Caco-2 (cell line): Measurements from ENCODE around the gene SELENOF. TPM values are rescaled to one million over a fixed set of nuclear protein-coding genes. Genes with fewer than 3 reads are reported as not detected.

Experiments used
- BruUV-seq: library from RNA; stranded (reverse); fragments of 400-500 nt; replicated peaks from 2 replicates; lab custom pipeline; 2021; lab: Mats Ljungman, UMichigan
- CTCF ChIA-PET: fragments of 300-600 bp; sonication (Branson Sonifier 250); formaldehyde crosslinking; loops from one replicate; lab custom pipeline; 2022; ENCODE audit warnings: antibody characterized with exemption; lab: Charles Lee
- POLR2A ChIA-PET: fragments of 300-600 bp; sonication (Branson Sonifier 250); formaldehyde crosslinking; loops from one replicate; lab custom pipeline; 2022; ENCODE audit warnings: antibody characterized with exemption; lab: Charles Lee
- DNase-seq, 2 experiments: peaks; one replicate each; pipeline versions ENCODE4 v3.0.0 to v3.0.0-alpha.2; 2020 to 2022
- H3K27me3 ChIP-seq: replicated peaks from 2 replicates; pipeline ENCODE4 v1.6.0; 2011; ENCODE audit warnings: low read length; ENCODE audit not compliant: control insufficient read depth, insufficient read depth
- H3K36me3 ChIP-seq: 2 replicates; pipeline ENCODE4 v1.5.1; 2011; ENCODE audit warnings: low read length; ENCODE audit not compliant: control insufficient read depth, insufficient read depth
- H3K4me1 ChIP-seq: fragments of 250-450 bp; sonication (Bioruptor Pico); 2 replicates; pipeline ENCODE4 v1.5.1; 2020; ENCODE audit warnings: mild to moderate bottlenecking
- H3K4me3 ChIP-seq: 2 replicates; pipeline ENCODE4 v1.5.1; 2011; ENCODE audit warnings: low read depth, mild to moderate bottlenecking, control low read depth, low read length
- H3K9me3 ChIP-seq: fragments of 250-450 bp; sonication (Bioruptor Pico); 2 replicates; pipeline ENCODE4 v1.5.1; 2020; ENCODE audit warnings: mild to moderate bottlenecking, moderate library complexity
- H3K27ac Mint-ChIP-seq: one replicate; pipeline ENCODE4 v1.8.0; 2022; ENCODE audit warnings: mixed read lengths; ENCODE audit not compliant: unreplicated experiment
- H3K27me3 Mint-ChIP-seq: one replicate; pipeline ENCODE4 v1.8.0; 2022; ENCODE audit warnings: mixed read lengths; ENCODE audit not compliant: insufficient read depth, unreplicated experiment
- H3K36me3 Mint-ChIP-seq: one replicate; pipeline ENCODE4 v1.8.0; 2022; ENCODE audit warnings: mild to moderate bottlenecking, mixed read lengths; ENCODE audit not compliant: insufficient read depth, unreplicated experiment
- H3K4me1 Mint-ChIP-seq: one replicate; pipeline ENCODE4 v1.8.0; 2022; ENCODE audit warnings: low read depth, mixed read lengths; ENCODE audit not compliant: unreplicated experiment
- H3K4me3 Mint-ChIP-seq: one replicate; pipeline ENCODE4 v1.8.0; 2022; ENCODE audit warnings: mild to moderate bottlenecking, moderate library complexity, mixed read lengths; ENCODE audit not compliant: unreplicated experiment
- H3K9me3 Mint-ChIP-seq: one replicate; pipeline ENCODE4 v1.8.0; 2022; ENCODE audit warnings: mixed read lengths; ENCODE audit not compliant: unreplicated experiment
- intact Hi-C: fragments of 100-400 bp; cut with micrococcal nuclease; formaldehyde crosslinking; loops from one replicate; pipeline ENCODE4 v1.10.0; 2022; ENCODE audit not compliant: unreplicated experiment
- total RNA-seq: library from RNA; stranded (reverse); gene quantifications from 2 replicates; pipeline ENCODE4 v1.2.3, GENCODE V29; 2022
- TF ChIP-seq, protein P1 (sequence below), 2 experiments: fragments of 200-600 bp in 1 of 2; IDR thresholded peaks; 1 replicate in 1 of 2; 2 replicates in 1 of 2; pipeline versions ENCODE4 v1.5.1 to v1.8.0; 2011 to 2022; ENCODE audit warnings: antibody characterized with exemption in 1 of 2, control low read depth in 1 of 2, inconsistent platforms in 1 of 2, low read depth in 1 of 2, low read length in 1 of 2, mild to moderate bottlenecking in 1 of 2, moderate library complexity in 1 of 2; ENCODE audit not compliant: insufficient read depth in 1 of 2, severe bottlenecking in 1 of 2, unreplicated experiment in 1 of 2

The SELENOF gene
- total RNA-seq, 1 experiment from 2014 or later: 161 TPM

DNA sequence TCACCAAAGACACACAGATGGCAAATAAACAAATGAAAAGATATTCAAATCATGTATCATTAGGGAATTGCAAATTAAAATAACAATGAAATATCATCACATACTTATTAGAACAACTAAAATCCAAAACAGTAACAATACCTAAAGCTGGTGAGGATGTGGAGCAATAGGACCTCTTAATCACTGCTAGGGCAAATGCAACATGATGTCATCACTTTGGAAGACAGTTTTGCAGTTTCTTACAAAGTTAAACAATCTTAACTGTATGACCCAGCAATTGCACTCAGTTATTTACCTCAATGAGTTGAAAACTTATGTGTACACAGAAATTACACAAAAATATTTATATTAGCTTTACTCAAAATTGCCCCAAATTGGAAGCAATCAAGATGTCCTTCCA, 47.3 kb downstream of the SELENOF start:
- peaks cover under 1% of the 10 kb centered on the region for H3K4me1 Mint-ChIP-seq
- H3K36me3 ChIP-seq: no peaks in the 10 kb centered on the region
- intact Hi-C loops: no loop called here
- CTCF ChIA-PET: no interaction called here
- H3K27ac Mint-ChIP-seq: no peak overlapping the region
- DNase-seq: no peak
- H3K9me3 Mint-ChIP-seq: no peaks in the 10 kb centered on the region
- H3K27me3 ChIP-seq: no peaks in the 10 kb centered on the region
- no peaks in the 10 kb centered on the region for H3K9me3 ChIP-seq
- no peaks in the 10 kb centered on the region for H3K27me3 Mint-ChIP-seq
- BruUV-seq: no TSS peak
- POLR2A ChIA-PET: no interaction called here
- H3K4me3 ChIP-seq: no peak overlapping the region
- no peaks in the 10 kb centered on the region for H3K4me1 ChIP-seq
- TF ChIP-seq, protein P1, sequence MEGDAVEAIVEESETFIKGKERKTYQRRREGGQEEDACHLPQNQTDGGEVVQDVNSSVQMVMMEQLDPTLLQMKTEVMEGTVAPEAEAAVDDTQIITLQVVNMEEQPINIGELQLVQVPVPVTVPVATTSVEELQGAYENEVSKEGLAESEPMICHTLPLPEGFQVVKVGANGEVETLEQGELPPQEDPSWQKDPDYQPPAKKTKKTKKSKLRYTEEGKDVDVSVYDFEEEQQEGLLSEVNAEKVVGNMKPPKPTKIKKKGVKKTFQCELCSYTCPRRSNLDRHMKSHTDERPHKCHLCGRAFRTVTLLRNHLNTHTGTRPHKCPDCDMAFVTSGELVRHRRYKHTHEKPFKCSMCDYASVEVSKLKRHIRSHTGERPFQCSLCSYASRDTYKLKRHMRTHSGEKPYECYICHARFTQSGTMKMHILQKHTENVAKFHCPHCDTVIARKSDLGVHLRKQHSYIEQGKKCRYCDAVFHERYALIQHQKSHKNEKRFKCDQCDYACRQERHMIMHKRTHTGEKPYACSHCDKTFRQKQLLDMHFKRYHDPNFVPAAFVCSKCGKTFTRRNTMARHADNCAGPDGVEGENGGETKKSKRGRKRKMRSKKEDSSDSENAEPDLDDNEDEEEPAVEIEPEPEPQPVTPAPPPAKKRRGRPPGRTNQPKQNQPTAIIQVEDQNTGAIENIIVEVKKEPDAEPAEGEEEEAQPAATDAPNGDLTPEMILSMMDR (IDR thresholded peaks at IDR 0.05; ENCODE audit: insufficient read depth in 1 of 2, low read depth in 1 of 2, low read length in 1 of 2, severe bottlenecking in 1 of 2, unreplicated experiment in 1 of 2): no peak
- no peak overlapping the region for H3K4me3 Mint-ChIP-seq
- peaks cover 4% of the 10 kb centered on the region for H3K36me3 Mint-ChIP-seq

DNA sequence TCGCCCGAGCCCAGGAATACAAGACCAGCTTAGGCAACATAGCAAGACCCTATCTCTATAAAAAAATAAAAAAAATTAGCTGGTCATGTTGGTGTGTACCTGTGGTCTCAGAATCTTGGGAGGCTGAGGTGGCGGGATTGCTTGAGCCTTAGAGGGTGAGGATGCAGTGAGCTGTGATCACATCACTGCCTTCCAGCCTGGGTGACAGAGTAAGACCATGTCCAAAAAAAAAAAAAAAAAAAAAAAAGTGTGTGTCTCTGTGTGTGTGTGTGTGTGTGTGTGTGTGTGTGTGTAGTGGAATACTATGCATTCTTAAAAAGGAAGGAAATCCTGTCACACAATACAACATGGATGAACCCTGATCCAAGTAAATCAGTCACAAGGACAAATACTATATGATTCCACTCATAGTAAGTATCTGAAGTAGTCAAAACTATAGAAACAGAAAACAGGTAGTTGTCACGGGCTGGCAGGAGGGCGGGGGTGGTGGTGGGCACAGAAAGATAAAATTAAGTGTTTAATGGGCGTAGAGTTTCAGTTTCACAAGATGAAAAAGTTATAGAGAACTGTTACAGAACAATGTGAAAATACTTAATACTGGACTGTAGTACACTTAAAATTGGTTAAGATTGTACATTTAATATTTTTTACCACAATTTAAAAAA, 47.8 kb downstream of the SELENOF start:
- Histone ChIP-seq H3K4me1 (no peaks in the 10 kb centered on the region; the same call in 1 of the 2 replicates), H3K4me3 (no peak overlapping the region), H3K9me3 (no peaks in the 10 kb centered on the region), H3K36me3 (no peaks in the 10 kb centered on the region), H3K27me3 (no peaks in the 10 kb centered on the region)
- CTCF ChIA-PET: no interaction called here
- intact Hi-C loops: no loop called here
- H3K27me3 Mint-ChIP-seq: no peaks in the 10 kb centered on the region
- no peaks in the 10 kb centered on the region for H3K9me3 Mint-ChIP-seq
- BruUV-seq: no TSS peak
- no peak for DNase-seq
- no peak overlapping the region for H3K4me3 Mint-ChIP-seq
- TF ChIP-seq, protein P1 (IDR thresholded peaks at IDR 0.05; ENCODE audit: insufficient read depth in 1 of 2, low read depth in 1 of 2, low read length in 1 of 2, severe bottlenecking in 1 of 2, unreplicated experiment in 1 of 2): no peak
- POLR2A ChIA-PET: no interaction called here
- H3K4me1 Mint-ChIP-seq: peaks cover 6% of the 10 kb centered on the region
- H3K27ac Mint-ChIP-seq: no peak overlapping the region
- H3K36me3 Mint-ChIP-seq: peaks cover 10% of the 10 kb centered on the region

DNA sequence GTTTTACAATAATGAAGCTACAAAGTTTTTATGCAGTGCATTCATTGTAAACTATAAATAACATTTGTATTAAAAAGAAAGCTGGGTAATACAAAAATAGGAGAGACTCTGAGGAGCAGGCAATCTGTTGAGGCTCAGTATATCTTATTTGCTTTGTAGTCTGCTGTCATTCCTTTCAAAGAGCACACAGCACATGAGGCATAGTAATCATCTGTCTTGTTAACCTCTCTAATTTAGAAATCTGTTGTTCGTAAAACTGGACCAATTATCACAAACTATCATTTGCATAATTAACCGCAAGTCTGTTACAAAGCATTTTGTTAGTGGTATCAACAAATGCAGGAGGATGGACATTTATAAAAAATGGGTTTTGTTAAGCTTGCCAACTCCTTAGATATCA, 51.0 kb downstream of the SELENOF start:
- Histone ChIP-seq H3K9me3 (no peaks in the 10 kb centered on the region), H3K4me1 (peaks cover 12% of the 10 kb centered on the region; the same call in 1 of the 2 replicates), H3K4me3 (no peak overlapping the region), H3K27me3 (no peaks in the 10 kb centered on the region), H3K36me3 (no peaks in the 10 kb centered on the region)
- no peak for DNase-seq
- Mint-ChIP-seq H3K4me1 (peaks cover 14% of the 10 kb centered on the region), H3K36me3 (peaks cover 20% of the 10 kb centered on the region), H3K9me3 (no peaks in the 10 kb centered on the region), H3K27me3 (no peaks in the 10 kb centered on the region), H3K4me3 (no peak overlapping the region), H3K27ac (no peak overlapping the region)
- intact Hi-C loops: no loop called here
- ChIA-PET POLR2A (no interaction called here), CTCF (no interaction called here)
- BruUV-seq: TSS peak; percentile 97
- TF ChIP-seq, protein P1 (IDR thresholded peaks at IDR 0.05; ENCODE audit: insufficient read depth in 1 of 2, low read depth in 1 of 2, low read length in 1 of 2, severe bottlenecking in 1 of 2, unreplicated experiment in 1 of 2): no peak
